Activated effector memory CD4-positive, alpha-beta T cell treated with anti-CD3 and anti-CD28 coated beads, Interleukin-2, amount 50 U/mL, for 16 hours (primary cell): ENCODE results near the gene CNTN4.

ENCODE experiments used
- DNase-seq: peaks from one replicate; pipeline ENCODE4 v3.0.0-alpha.2; 2020

The CNTN4 gene

GRCh38 chr3:2423143-2423542, 324.5 kb downstream of the CNTN4 start:
- DNase-seq: no peak

GRCh38 chr3:2441558-2441957, 342.9 kb downstream of the CNTN4 start:
- DNase-seq: no peak

GRCh38 chr3:2446146-2446545, 347.5 kb downstream of the CNTN4 start:
- no peak for DNase-seq

- DNase-seq: no peak
Measured at GRCh38 chr3:2452249-2452648, 353.6 kb downstream of the CNTN4 start.

- no peak for DNase-seq
Measured at GRCh38 chr3:2454865-2455264, 356.2 kb downstream of the CNTN4 start.

- no peak for DNase-seq
Measured at GRCh38 chr3:2456788-2457187, 358.1 kb downstream of the CNTN4 start.

- DNase-seq: no peak
Measured at GRCh38 chr3:2458816-2459215, 360.1 kb downstream of the CNTN4 start.

GRCh38 chr3:2465842-2466241, 367.2 kb downstream of the CNTN4 start:
- no peak for DNase-seq

GRCh38 chr3:2468816-2469215, 370.1 kb downstream of the CNTN4 start:
- no peak for DNase-seq

GRCh38 chr3:2476996-2477395, 378.3 kb downstream of the CNTN4 start:
- DNase-seq: no peak

- DNase-seq: no peak
Measured at GRCh38 chr3:2477620-2478019, 379.0 kb downstream of the CNTN4 start.

GRCh38 chr3:2484162-2485026, 385.7 kb downstream of the CNTN4 start:
- DNase-seq: no peak

- DNase-seq: no peak
Measured at GRCh38 chr3:2485027-2485375, 386.3 kb downstream of the CNTN4 start.

GRCh38 chr3:2495746-2496145, 397.1 kb downstream of the CNTN4 start:
- DNase-seq: no peak

GRCh38 chr3:2504912-2505311, 406.2 kb downstream of the CNTN4 start:
- no peak for DNase-seq

GRCh38 chr3:2506776-2507175, 408.1 kb downstream of the CNTN4 start:
- no peak for DNase-seq

GRCh38 chr3:2510591-2511145, 412.0 kb downstream of the CNTN4 start:
- no peak for DNase-seq

- no peak for DNase-seq
Measured at GRCh38 chr3:2511356-2511755, 412.7 kb downstream of the CNTN4 start.

GRCh38 chr3:2512881-2513280, 414.2 kb downstream of the CNTN4 start:
- DNase-seq: no peak

GRCh38 chr3:2513986-2514385, 415.3 kb downstream of the CNTN4 start:
- DNase-seq: no peak

GRCh38 chr3:2516762-2517441, 418.2 kb downstream of the CNTN4 start:
- DNase-seq: no peak

GRCh38 chr3:2517500-2518172, 419.0 kb downstream of the CNTN4 start:
- no peak for DNase-seq

GRCh38 chr3:2523281-2523836, 424.7 kb downstream of the CNTN4 start:
- no peak for DNase-seq
